Body of pancreas (tissue), 4 donors: ENCODE data around the gene KCNAB1.

Experiments used
- CTCF ChIP-seq, 7 experiments: fragments of 450-650 bp in 4 of 7; fragments of 200-600 bp in 3 of 7; sonication (generic) in 3 of 7; IDR thresholded peaks; one replicate each; pipeline ENCODE4 v1.5.1; 2016 to 2019; ENCODE audit warnings: antibody characterized with exemption in 7 of 7
- POLR2A ChIP-seq, 3 donors: fragments of 450-650 bp; IDR thresholded peaks; one replicate each; pipeline ENCODE4 v1.6.1; 2016; ENCODE audit warnings: antibody characterized with exemption in 3 of 3, mild to moderate bottlenecking in 2 of 3

- no peak for TF ChIP-seq POLR2A (IDR thresholded peaks at IDR 0.05)
- no peak for TF ChIP-seq CTCF (IDR thresholded peaks at IDR 0.05)
Measured at GRCh38 chr3:156455839-156456238, 335.5 kb downstream of the KCNAB1 start.
